Mucosa of gallbladder (tissue), 1 donor: ENCODE measurements around the gene GGT5. TPM values are rescaled to one million over a fixed set of nuclear protein-coding genes. Genes with fewer than 3 reads are reported as not detected.
"Not testable (repeated sequence)": the region's sequence is repeated elsewhere in the genome, so short reads cannot be mapped to it uniquely, and the experiment has no call there.

ENCODE experiments used
- DNase-seq: peaks from one replicate; pipeline ENCODE4 v3.0.0-alpha.2; 2020; ENCODE audit warnings: low spot score
- total RNA-seq: library from RNA; stranded (reverse); gene quantifications from one replicate; pipeline ENCODE4 v1.2.1, GENCODE V29; 2021
- donor health status: DM: no; HTN: no; CAD: no.

GGT5 gene
- total RNA-seq, 1 donor from 2014 or later: 21.8 TPM

DNA sequence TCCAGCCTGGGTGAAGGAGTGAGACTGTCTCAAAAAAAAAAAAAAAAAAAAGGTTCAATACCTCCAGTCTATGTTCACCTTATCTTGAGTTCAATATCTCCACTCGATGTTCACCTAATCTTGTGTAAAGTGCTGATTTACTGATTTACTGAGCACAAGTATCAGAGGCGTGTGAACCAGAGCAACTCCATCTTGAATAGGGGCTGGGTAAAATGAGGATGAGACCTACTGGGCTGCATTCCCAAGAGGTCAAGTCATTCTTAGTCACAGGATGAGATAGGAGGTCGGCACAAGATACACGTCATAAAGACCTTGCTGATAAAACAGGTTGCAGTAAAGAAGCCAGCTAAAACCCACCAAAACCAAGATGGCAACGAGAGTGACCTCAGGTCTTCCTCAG is 41.0 kb downstream of the GGT5 start:
- DNase-seq: not testable (repeated sequence)

DNA sequence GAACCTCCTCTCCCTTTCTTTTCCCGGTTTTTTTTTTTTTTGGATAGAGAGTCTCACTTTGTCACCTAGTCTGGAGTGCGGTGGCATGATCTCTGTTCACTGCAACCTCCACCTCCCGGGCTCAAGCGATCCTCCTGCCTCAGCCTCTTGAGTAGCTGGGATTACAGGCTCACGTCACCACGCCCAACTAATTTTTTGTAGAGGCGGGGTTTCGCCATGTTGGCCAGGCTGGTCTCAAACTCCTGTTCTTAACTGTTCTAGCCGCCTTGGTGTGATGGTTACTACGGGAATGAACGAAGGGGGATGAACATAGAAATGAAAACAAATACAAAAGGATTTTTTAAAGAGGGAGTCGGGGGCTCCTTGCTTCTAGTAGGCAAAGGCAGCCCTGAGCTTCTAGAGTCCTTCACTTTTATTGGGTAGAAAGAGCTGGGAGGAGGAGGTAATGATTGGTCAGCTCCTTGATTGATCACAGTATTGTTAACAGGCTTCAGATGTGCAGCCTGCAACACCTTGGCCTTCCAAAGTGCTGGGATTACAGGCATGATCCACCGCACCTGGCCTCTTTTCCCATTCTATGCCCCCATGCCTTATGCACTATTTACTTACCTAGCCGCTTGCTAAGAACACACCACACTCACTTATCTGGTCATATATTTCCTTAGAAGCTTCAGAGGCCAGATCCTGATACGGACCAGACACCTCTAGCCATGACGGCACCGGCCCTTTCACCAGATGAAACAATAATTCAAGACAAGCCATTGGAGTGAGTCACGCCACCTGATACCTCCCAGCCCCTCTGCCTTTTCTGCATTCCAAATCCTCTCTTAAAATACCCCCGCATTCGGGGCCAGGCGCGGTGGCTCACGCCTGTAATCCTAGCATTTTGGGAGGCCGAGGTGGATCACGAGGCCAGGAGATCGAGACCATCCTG is 42.9 kb downstream of the GGT5 start:
- no peak for DNase-seq

DNA sequence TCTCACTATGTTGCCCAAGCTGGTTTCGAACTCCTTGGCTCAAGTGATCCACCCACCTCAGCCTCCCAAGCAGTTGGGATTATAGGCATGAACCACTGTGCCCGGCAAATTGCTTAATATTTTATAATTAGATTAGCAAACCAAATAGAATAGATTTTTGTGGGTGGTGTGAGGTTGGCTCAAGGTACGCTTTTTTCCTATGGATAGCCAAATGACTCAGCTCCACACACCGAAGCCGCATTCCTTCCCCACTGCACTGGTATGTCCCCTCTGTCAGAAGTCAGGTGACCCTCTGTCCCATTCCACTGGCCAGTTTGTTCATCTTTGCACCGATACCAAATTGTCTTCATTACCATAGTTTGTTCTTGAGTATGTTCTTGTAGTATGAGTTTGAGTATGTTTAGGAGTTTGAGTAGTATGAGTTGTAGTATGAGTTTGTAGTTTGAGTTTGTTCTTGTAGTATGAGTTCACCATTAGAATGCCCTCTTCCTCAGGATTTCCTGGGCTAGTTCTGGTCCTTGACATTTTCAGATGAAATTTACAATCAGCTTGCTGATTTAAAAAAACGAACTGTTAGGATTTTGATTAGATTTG is 44.2 kb downstream of the GGT5 start:
- DNase-seq: no peak

DNA sequence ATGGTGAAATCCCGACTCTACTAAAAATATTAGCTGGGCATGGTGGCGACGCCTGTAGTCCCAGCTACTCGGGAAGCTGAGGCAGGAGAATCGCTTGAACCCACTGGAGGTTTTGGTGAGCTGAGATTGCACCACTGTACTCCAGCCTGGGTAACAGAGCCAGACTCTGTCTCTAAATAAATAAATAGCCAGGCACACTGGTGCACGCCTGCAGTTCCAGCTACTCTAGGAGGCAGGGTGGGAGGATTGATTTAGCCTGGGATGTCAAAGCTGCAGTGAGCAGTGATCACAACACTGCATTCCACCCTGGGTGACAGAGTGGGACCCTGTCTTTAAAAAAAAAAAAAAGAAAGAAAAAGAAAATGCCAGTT is 46.2 kb downstream of the GGT5 start:
- no peak for DNase-seq

DNA sequence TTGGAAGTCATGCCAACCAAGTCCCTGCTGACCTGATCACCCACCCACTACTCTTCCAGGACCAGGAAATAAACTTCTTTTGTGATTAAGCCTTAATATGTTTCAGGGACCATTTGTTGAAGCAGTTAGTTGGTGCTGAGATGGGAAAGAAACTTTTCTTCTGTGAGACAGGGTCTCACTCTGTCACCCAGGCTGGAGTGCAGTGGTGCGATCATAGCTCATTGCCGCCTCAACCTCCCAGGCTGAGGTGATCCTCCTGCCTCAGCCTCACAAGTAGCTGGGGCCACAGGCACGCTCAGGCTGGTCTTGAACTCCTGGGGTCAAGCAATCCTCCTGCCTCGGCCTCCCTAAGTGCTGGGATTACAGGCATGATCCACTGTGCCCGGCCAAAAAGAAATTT is 53.0 kb downstream of the GGT5 start:
- DNase-seq: no peak

DNA sequence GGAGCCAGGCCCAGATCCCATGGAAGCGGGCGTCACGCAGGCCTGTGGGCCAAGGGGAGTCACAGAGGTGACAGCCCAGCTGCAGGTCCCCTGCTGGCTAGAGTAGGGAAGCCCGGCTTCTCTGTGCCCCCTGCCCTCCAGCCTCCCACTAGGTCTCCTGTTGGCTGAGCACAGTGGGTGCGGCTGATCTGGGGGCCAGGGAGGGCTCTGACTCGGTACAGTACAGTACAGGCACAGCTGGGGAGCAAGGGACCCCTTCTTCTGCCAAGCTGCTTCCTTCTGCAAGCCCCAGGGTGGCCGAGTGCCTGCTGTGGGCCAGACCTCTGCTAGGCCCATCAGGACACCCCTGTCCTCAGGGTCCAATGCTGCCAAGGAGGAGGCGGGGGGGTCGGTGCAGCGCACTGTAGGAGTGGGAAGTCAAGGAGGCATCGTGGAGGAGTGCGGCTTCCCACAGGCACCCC is 53.5 kb downstream of the GGT5 start:
- no peak for DNase-seq

DNA sequence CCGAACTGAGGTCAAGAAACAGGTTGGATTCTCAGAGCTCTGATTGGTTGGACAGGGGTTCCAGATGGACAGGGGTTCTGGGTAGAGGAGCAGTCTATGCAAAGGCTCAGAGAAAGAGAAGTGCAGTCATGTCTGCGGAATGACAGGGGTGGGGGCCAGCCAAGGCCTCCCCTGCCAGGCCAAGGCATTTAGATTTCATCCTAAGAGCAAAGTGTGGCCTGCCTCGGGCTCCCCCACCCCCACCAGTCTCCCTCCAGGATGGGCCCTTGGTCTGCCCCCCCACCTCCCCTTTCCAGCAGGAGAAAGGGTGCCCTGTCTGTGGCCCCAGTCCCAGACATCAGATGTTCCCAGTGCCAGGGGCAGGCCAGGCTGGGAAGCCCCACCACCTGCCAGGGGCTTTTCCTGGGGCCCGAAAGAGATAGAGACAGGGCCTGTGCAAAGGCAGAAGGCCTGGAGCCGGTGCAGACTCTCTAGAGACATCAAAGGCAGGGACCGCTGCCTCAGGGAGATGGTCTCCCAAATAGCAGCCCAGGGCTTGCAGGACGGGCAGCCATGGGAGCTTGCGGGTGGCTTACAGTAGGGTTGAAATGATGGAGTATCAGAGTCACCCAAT is 54.2 kb downstream of the GGT5 start:
- DNase-seq: no peak

DNA sequence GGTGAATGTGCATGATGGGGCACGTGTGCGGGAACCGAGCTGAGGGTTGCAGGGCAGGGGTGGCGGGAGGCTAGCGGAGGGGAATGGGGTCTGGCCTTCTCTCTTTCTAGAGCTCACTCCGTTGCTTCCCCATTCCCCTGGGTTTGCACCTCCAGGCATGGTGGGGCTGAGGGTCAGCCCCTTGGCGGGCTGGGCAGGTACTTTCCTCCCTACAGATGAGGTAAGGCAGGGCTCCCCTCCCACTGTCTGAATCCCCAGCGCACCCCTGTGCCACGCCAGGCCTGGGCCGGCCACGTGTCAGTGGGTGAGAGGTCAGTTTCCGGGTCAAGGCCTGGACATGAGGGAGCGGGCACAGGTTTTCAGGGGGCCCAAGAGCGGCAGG is 54.7 kb downstream of the GGT5 start:
- DNase-seq: no peak

DNA sequence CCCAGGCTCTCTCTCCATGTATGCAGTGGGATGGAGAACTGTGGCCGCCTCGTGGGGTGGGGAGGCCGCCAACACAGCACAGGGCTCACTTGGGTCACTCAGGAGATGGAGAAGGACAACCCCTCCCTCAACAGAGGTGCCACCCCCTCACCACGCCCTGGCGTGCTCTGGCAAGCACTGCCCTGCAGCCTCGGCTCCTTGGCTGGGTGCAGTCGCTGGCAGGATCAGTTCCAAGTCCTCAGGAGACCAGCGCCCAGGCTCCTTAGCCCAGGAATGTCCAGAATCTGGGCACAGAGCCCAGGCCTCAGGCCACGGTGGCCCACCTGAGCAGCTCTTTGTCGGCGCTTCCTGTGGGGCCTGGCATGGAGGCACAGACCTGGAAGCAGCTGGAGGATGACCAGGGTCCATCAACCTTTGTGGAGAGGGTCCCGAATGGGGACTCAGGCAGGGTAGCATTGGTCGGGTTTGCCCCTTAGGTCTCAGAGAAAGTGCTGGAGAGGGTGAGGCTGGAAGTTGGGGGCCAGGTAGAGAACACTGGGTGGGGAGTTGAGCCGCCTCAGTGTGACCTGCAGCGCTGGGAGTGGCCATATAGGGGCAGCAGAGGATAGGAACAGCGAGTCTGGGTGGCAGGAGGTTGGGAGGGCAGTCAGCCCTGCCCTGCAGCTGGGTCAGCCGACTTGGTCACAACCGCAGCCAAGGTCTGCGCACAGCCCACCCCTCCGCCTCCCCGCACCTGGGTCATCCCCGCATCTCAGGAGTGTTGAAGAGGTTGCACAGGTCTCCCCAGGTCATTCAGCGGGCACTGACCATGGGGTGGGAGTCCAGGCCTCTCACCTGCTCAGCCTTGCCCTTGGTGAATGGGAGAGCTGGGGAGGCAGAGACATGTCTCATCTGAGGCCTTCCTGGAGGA is 55.4 kb downstream of the GGT5 start:
- DNase-seq: peak; percentile 64

DNA sequence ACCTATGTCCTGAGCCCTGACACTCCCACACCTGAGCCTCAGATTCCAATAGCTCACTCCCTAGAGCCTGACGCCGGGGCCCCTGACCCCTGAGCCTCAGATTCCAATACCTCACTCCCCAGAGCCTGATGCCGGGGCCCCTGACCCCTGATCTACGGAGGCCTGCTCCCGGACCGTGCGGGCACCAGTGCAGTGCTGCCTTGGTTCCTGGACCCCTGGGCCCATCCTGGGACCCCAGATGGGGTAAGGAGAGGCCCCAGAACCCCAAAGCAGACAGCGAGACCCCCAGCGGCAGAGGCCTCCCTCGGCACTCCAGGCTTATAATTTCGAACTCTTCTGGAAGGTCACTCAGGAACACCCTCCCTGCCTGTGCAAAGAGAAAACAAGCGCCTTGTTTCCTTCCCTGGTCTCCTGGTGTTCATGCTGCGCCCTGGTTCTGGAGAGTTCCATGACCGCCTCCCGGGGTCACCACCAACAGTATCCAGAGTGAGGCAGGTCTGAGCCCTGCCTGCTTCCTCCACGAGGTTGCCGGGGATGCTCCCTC is 56.1 kb downstream of the GGT5 start:
- no peak for DNase-seq

DNA sequence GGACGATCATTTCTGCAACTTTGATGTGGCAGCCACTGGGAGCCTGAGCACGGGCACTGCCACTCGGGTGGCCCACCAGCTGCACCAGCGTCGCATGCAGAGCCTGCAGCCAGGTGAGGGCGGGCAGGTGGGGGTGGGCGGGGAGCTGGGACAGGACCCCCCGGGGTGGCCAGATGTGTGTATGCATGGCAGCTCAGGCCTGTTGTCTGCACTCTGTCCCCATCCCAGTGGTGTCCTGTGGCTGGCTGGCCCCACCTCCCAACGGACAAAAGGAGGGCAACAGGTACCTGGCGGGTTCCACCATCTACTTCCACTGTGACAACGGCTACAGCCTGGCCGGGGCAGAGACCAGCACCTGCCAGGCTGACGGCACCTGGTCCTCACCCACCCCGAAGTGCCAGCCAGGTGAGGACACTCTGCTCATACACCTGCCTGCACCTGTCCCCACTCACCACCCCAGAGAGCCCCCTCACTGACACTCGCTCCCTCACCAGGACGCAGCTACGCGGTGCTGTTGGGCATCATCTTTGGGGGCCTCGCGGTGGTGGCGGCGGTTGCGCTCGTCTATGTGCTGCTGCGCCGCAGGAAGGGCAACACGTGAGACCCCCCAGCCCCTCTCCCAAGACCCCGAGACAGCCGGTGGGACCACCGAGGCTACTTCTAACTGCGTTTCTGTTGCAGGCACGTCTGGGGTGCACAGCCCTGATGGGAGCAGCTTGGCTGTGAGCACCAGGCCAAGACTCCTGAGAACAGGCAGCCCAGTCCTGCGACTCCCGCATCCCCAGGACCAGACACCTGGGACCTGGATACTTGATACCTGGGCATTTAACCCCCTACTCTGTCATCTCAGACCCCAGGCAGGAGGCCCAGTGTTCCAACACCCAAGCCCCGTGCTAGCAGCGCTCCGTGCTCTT is 56.9 kb downstream of the GGT5 start:
- DNase-seq: no peak

DNA sequence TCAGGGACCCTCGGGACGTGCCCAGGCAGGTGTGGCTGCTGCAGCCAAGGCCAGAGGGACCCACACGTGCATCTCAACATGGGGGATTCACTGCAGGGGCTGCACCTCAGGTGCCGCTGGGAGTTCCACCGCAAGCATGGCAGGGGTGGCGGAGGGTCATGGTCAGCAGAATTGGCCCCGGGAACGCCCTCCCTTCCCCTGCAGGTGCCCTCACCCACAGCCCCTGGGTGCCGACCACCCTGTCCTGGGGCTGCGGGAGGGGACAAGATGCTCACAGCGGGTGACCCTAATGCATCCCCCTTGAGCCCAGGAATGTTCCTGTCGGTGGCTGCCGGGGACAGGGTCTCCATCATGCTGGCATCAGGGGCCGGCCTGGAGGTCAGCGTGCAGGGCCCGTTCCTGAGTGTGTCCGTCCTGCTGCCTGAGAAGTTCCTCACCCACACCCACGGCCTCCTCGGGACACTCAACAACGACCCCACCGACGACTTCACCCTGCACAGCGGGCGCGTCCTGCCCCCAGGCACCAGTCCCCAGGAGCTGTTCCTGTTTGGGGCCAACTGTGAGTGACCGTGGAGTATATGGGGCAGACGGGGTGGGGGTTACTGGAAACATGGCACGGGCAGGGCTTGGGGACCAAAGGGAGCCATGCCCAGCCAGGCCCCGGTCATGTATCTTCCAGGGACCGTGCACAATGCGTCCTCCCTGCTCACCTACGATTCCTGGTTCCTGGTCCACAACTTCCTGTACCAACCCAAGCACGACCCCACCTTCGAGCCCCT is 57.8 kb downstream of the GGT5 start:
- DNase-seq: no peak

DNA sequence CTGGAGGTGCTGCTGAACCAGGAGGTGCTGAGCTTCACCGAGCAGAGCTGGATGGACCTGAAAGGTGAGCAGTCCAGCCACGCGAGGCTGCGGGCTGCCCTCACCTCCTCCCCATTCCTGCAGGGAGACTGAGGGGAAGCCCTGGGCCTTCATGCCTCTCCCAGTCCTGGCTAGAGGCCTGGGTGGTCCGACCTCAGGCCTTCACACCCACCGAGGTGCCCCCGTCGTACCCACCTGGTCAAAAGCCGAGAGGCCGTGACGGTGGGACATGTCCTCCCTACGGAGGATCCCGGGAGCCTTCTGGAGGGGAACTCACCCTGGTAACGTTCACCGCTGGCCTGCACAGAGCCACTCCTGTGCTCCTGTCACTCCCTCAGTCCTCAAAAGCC is 58.5 kb downstream of the GGT5 start:
- DNase-seq: no peak

DNA sequence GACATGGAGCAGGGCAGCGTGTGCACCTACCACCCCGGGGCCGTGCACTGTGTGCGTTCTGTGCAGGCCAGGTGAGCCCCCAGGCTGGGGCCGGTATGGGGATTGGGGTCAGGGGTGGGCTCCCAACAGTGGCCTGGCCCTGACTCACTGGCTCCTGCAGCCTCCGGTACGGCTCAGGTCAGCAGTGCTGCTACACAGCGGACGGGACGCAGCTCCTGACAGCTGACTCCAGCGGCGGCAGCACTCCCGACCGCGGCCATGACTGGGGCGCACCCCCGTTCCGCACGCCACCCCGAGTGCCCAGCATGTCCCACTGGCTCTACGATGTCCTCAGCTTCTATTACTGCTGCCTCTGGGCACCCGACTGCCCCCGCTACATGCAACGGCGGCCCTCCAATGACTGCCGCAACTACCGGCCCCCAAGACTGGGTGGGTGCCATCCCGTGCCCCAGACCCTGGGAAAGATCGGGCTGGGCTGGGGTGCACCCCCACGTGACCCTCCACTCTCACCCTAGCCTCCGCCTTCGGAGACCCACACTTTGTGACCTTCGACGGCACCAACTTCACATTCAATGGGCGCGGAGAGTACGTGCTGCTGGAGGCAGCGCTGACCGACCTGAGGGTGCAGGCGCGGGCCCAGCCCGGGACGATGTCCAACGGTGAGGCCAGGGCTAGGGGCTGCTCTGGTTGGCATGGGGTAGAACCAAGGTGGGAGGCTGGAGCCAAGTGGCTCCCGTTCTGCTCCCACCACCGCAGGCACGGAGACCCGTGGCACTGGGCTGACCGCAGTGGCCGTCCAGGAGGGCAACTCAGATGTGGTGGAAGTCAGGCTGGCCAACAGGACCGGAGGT is 59.2 kb downstream of the GGT5 start:
- DNase-seq: no peak

DNA sequence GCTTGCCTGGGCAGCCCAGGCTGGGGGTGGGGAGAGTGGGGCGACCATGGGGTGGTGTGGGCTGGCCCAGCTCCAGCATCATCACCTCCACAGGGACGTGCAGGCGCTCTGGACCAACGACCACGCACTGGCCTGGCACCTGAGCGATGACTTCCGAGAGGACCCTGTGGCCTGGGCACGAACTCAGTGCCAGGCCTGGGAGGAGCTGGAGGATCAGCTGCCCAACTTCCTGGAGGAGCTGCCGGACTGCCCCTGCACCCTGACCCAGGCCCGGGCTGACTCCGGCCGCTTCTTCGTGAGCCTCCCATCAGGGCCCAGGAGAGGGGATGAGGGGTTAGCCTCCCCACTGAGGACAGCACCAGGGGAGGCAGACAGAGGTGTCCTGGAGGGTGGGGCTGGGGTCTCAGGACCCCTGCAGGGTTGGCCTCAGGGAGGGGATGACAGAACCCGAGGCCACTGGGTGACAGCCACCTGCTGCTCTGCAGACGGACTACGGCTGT is 59.8 kb downstream of the GGT5 start:
- DNase-seq: no peak

DNA sequence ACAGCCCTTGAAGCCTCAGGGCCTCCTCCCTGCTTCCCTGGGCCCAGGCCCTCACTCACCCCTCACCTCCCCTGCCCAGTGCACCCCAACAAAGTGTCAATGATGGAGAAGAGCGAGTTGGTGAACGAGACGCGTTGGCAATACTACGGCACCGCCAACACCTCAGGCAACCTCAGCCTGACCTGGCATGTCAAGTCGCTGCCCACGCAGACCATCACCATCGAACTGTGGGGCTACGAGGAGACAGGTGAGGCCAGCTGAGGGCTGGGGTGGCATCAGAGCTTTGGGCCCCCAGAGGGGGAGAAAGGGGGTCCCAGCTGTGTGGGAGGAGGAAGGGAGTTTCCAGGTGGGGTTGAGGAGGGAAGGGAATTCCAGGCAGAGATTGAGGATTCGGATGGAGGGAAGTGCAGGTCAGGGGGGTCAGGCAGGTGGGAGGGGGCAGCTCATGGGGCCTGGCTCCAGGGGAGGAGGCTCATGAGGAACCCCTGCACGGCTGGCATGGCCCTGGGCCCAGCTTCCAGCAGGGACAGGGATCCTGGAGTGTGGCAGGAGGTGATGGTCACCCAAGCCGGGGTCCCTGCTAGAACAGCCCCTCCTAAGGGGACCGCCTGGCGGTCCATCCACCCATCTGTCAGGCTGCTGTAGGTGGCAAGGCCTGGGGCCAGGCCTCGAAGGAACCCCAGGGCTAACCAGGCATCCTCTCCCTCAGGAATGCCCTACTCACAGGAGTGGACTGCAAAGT is 60.7 kb downstream of the GGT5 start:
- DNase-seq: no peak

DNA sequence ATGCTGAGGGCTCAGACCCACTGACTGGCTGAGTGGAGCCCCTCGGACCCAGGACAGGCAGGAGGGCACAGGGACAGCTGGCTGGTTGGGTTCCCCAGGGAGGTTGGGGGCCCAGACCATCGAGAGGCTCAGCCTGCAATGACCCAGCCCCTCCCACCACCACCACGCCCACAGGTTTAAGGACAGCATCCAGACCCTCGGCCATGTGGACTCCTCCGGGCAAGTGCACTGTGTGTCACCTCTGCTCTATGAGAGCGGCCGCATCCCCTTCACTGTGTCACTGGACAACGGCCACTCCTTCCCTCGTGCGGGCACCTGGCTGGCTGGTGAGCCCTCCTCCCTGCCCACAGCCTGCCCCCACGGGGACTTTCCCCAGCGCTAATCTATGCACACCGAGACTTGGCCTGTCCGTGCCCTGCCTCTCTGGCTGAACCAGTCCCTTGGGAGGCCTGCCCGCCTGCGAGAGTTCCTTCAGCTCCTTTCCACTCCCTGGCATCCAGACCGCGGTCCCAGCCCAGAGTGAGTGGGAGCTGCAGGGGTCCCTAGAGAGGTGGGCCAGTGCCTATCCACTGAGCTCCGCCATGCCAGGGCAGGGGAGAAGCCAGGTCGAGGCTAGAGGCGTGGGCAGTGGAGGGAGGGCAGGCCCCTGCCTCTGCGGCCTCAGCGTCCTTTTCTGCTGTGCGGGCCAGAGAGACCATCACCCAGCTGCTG is 61.4 kb downstream of the GGT5 start:
- no peak for DNase-seq
